MM.1S (cell line): ENCODE measurements around the gene MYO1E.
"Not testable (repeated sequence)": the region's sequence is repeated elsewhere in the genome, so short reads cannot be mapped to it uniquely, and the experiment has no call there.

Source experiments
- DNase-seq: peaks from one replicate; pipeline ENCODE4 v3.0.0-alpha.2; 2015
- H2AFZ ChIP-seq: fragments of 300-600 bp; sonication (generic); 2 replicates; pipeline ENCODE4 v1.6.0; 2016; ENCODE audit warnings: antibody characterized with exemption, low read length
- H3F3A ChIP-seq: fragments of 300-600 bp; sonication (generic); 2 replicates; pipeline ENCODE4 v1.6.1; 2016; ENCODE audit warnings: mild to moderate bottlenecking, antibody characterized with exemption, low read length, moderate library complexity, mixed read lengths; ENCODE audit not compliant: insufficient read depth
- H3K27ac ChIP-seq: fragments of 300-600 bp; sonication (generic); 2 replicates; pipeline ENCODE4 v1.5.1; 2016; ENCODE audit warnings: mild to moderate bottlenecking, low read length
- H3K27me3 ChIP-seq: fragments of 300-600 bp; sonication (generic); replicated peaks from 2 replicates; pipeline ENCODE4 v1.6.0; 2016; ENCODE audit warnings: low read length; ENCODE audit not compliant: insufficient read depth
- H3K36me3 ChIP-seq: fragments of 300-600 bp; sonication (generic); replicated peaks from 2 replicates; pipeline ENCODE4 v1.6.1; 2016; ENCODE audit warnings: mild to moderate bottlenecking, low read length, mixed read lengths; ENCODE audit not compliant: insufficient read depth
- H3K4me1 ChIP-seq: fragments of 300-600 bp; sonication (generic); 2 replicates; pipeline ENCODE4 v1.6.1; 2016; ENCODE audit warnings: low read length, mixed read lengths
- H3K4me2 ChIP-seq: fragments of 300-600 bp; sonication (generic); 2 replicates; pipeline ENCODE4 v1.6.0; 2016; ENCODE audit warnings: low read depth, low read length
- H3K4me3 ChIP-seq: fragments of 300-600 bp; sonication (generic); 2 replicates; pipeline ENCODE4 v1.5.1; 2016; ENCODE audit warnings: low read length, mixed read lengths
- H3K79me2 ChIP-seq: fragments of 300-600 bp; sonication (generic); 2 replicates; pipeline ENCODE4 v1.6.1; 2016; ENCODE audit warnings: mixed run types, low read length, mixed read lengths
- H3K9ac ChIP-seq: fragments of 300-600 bp; sonication (generic); 2 replicates; pipeline ENCODE4 v1.6.1; 2016; ENCODE audit warnings: low read length, mixed read lengths
- H3K9me2 ChIP-seq: fragments of 300-600 bp; sonication (generic); replicated peaks from 2 replicates; pipeline ENCODE4 v1.6.1; 2016; ENCODE audit warnings: mild to moderate bottlenecking, low read length, mixed read lengths; ENCODE audit not compliant: insufficient read depth
- H3K9me3 ChIP-seq: fragments of 300-600 bp; sonication (generic); replicated peaks from 2 replicates; pipeline ENCODE4 v1.6.1; 2016; ENCODE audit warnings: mild to moderate bottlenecking, low read length, mixed read lengths; ENCODE audit not compliant: insufficient read depth
- H4K20me1 ChIP-seq: fragments of 300-600 bp; sonication (generic); 2 replicates; pipeline ENCODE4 v1.6.1; 2016; ENCODE audit warnings: mild to moderate bottlenecking, low read length, moderate library complexity, mixed read lengths; ENCODE audit not compliant: insufficient read depth
- CTCF ChIP-seq: fragments of 300-600 bp; sonication (generic); IDR thresholded peaks from 2 replicates; pipeline ENCODE4 v1.5.1; 2016; ENCODE audit warnings: antibody characterized with exemption, low read length, mixed read lengths
- EZH2 ChIP-seq: fragments of 300-600 bp; sonication (generic); optimal IDR thresholded peaks from 2 replicates; pipeline ENCODE3; 2017; ENCODE audit warnings: low read depth, mild to moderate bottlenecking, antibody characterized with exemption, low read length, mixed read lengths
- EZH2phosphoT487 ChIP-seq: fragments of 300-600 bp; sonication (generic); IDR thresholded peaks from 2 replicates; pipeline ENCODE4 v1.6.1; 2018; ENCODE audit warnings: antibody characterized with exemption, low read length

The MYO1E gene

GRCh38 chr15:59133929-59134427 is 238.7 kb downstream of the MYO1E start:
- Histone ChIP-seq H3F3A (no peaks in the 10 kb centered on the region), H3K9ac (no peak overlapping the region), H3K27me3 (no peaks in the 10 kb centered on the region), H3K4me2 (no peak overlapping the region), H3K4me1 (no peaks in the 10 kb centered on the region), H3K9me3 (no peaks in the 10 kb centered on the region), H3K36me3 (peaks cover 5% of the 10 kb centered on the region), H3K4me3 (no peak overlapping the region), H3K79me2 (no peaks in the 10 kb centered on the region), H2AFZ (no peak overlapping the region), H3K27ac (no peak overlapping the region), H4K20me1 (no peaks in the 10 kb centered on the region), H3K9me2 (no peaks in the 10 kb centered on the region)
- TF ChIP-seq EZH2 (no peak), CTCF (no peak), EZH2phosphoT487 (no peak)
- DNase-seq, result no peak

DNA sequence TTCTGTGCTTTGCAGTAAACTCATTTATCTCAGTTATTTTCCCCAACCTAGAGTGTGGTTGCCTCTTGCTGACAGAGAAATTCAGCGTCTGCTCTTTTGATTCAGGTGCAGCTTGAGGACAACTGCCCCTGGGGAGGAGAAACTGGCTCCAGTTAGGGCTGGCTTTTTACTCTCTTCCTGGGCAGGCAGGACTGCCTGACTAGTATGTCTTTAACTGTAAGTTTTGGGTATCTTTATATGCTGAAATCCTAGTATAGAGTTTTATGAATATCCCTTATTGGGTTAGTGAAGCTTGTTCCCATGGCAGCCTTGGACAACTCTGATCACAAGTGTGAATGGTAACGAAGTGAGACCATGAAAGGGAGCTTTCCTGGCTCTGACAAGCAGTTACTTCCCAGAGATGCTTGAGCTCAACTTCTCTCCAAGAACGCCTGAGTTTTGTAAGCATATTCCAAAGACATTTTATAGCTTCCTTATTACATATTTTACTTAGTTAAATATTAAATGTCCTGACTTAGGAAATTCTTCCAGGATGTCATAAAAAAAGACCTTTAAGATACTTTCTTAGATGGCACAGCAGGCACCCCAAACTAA is 240.6 kb downstream of the MYO1E start:
- H3F3A ChIP-seq, result no peaks in the 10 kb centered on the region
- no peaks in the 10 kb centered on the region for H4K20me1 ChIP-seq
- H3K4me2 ChIP-seq, result no peak overlapping the region
- no peaks in the 10 kb centered on the region for H3K27me3 ChIP-seq
- TF ChIP-seq EZH2phosphoT487, result no peak
- H3K36me3 ChIP-seq, result peaks cover 5% of the 10 kb centered on the region
- H3K4me3 ChIP-seq, result no peak overlapping the region
- no peak for DNase-seq
- H3K9ac ChIP-seq, result no peak overlapping the region
- peaks cover 5% of the 10 kb centered on the region for H3K79me2 ChIP-seq
- H2AFZ ChIP-seq, result no peak overlapping the region
- no peaks in the 10 kb centered on the region for H3K9me3 ChIP-seq
- H3K27ac ChIP-seq, result no peak overlapping the region
- H3K9me2 ChIP-seq, result no peaks in the 10 kb centered on the region
- H3K4me1 ChIP-seq, result no peaks in the 10 kb centered on the region

DNA sequence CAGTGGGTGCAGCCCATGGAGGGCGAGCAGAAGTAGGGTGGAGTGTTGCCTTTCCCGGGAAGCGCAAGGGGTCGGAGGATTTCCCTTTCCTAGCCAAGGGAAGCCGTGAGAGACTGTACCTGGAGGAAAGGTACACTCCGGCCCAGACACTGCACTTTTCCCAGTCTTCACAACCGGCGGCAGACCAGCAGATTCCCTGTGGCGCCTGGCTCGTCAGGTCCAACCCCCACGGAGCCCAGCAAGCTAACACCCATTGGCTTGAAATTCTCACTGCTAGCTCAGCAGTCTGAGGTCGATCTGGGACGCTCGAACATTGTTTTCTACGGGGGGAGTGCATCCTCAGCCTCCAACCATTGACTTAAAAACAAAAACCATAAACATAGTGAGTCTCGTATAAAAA is 241.2 kb downstream of the MYO1E start:
- H3K36me3 ChIP-seq, result peaks cover 5% of the 10 kb centered on the region
- no peak for DNase-seq

GRCh38 chr15:59127255-59127654 is 245.4 kb downstream of the MYO1E start:
- H3K9ac ChIP-seq, H3K4me3 ChIP-seq, H3K27ac ChIP-seq, H2AFZ ChIP-seq, H3K36me3 ChIP-seq, H3K4me1 ChIP-seq, H3K9me2 ChIP-seq, H3K4me2 ChIP-seq, DNase-seq, H3K9me3 ChIP-seq, H3F3A ChIP-seq, H3K27me3 ChIP-seq, H4K20me1 ChIP-seq: not testable (repeated sequence)
- peaks cover 18% of the 10 kb centered on the region for H3K79me2 ChIP-seq

More for the DNA sequence above, 241.2 kb downstream of the MYO1E start:
- Histone ChIP-seq H3K9me2 (no peaks in the 10 kb centered on the region), H4K20me1 (no peaks in the 10 kb centered on the region), H3F3A (no peaks in the 10 kb centered on the region), H3K4me2 (no peak overlapping the region), H3K27me3 (no peaks in the 10 kb centered on the region), H3K9ac (no peak overlapping the region), H3K4me3 (no peak overlapping the region), H3K27ac (no peak overlapping the region), H2AFZ (no peak overlapping the region), H3K79me2 (peaks cover 6% of the 10 kb centered on the region), H3K9me3 (no peaks in the 10 kb centered on the region), H3K4me1 (no peaks in the 10 kb centered on the region)
- TF ChIP-seq EZH2, result no peak
- no peak for TF ChIP-seq EZH2phosphoT487
- TF ChIP-seq CTCF, result no peak

- H3F3A ChIP-seq, H3K4me1 ChIP-seq, DNase-seq, H3K27ac ChIP-seq, H3K4me2 ChIP-seq, H3K27me3 ChIP-seq, H3K4me3 ChIP-seq, H2AFZ ChIP-seq, H3K9ac ChIP-seq, H3K36me3 ChIP-seq, H3K9me2 ChIP-seq, H4K20me1 ChIP-seq, H3K9me3 ChIP-seq: not testable (repeated sequence)
- H3K79me2 ChIP-seq, result peaks cover 18% of the 10 kb centered on the region
Measured at GRCh38 chr15:59125683-59126082, 247.0 kb downstream of the MYO1E start.
